HG02798 (cell line): Measurements from ENCODE around the gene EDNRA.
"Not testable (repeated sequence)": the region's sequence is repeated elsewhere in the genome, so short reads cannot be mapped to it uniquely, and the experiment has no call there.

Experiments used
- ATAC-seq: cut with Tn5 transposase; IDR thresholded peaks from one replicate; pipeline ENCODE4 v1.9.1; 2021; ENCODE audit warnings: mild to moderate bottlenecking; ENCODE audit not compliant: unreplicated experiment, poor library complexity

Gene EDNRA

DNA sequence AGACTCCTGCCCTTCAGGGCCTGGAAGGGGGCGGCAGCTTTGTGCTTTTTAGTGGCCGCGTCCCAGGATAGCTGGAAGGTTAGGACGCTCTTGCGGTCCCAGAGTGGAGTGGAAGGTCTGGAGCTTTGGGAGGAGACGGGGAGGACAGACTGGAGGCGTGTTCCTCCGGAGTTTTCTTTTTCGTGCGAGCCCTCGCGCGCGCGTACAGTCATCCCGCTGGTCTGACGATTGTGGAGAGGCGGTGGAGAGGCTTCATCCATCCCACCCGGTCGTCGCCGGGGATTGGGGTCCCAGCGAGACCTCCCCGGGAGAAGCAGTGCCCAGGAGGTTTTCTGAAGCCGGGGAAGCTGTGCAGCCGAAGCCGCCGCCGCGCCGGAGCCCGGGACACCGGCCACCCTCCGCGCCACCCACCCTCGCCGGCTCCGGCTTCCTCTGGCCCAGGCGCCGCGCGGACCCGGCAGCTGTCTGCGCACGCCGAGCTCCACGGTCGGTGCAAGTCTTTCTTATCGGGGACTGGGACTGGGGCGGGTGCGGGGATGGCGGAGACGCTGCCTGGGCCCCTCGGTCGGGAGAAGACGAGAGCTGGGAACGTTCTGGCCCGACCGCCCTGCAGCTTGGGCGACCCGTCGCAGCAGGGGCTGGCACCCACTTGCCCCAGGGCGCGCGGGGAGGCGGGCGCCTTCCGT lies at the start of gene EDNRA:
EDNRA (plus strand) TSS at position 207 of the 686 bp plus-strand sequence. CDS start 4,585 bp downstream, outside the sequence.
- ATAC-seq, result no peak

DNA sequence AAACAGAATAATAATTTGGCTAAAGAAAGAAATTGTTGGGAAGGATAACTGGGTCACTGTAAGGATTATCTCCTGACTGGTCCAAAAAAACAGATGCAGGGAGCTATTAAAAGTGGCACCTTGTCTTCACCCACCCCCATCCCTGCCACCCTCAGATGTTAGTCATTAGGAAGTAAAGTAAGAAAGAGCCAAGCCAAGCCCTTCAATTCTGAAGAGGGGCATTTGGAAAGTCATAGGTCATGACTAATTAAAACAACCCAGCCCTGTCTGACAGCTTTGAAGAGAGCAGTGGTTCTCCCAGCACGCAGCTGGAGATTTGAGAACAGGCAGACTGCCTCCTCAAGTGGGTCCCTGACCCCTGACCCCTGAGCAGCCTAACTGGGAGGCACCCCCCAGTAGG lies 46.5 kb upstream of the EDNRA start:
- not testable (repeated sequence) for ATAC-seq

GRCh38 chr4:147440442-147440841 lies 40.5 kb upstream of the EDNRA start:
- ATAC-seq, result no peak

DNA sequence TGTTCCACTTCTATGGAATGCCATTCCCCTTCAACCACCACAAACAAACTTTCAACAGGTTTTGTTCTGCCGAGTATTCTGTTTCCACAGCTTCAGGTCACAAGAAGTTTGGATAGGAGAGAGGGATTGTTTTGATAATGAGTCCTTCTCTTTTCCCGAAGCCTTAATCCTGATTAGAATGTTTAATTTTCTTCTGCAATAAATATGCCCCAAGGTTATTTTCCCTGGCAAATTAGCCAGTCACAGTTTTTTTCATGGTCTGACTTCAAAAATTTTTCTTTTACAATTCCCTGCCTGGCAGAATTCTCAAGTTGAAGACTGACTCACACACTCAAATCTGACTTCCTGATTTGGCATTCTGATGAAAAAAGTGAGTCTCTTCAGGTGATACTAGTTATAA lies 33.1 kb upstream of the EDNRA start:
- ATAC-seq, result no peak

DNA sequence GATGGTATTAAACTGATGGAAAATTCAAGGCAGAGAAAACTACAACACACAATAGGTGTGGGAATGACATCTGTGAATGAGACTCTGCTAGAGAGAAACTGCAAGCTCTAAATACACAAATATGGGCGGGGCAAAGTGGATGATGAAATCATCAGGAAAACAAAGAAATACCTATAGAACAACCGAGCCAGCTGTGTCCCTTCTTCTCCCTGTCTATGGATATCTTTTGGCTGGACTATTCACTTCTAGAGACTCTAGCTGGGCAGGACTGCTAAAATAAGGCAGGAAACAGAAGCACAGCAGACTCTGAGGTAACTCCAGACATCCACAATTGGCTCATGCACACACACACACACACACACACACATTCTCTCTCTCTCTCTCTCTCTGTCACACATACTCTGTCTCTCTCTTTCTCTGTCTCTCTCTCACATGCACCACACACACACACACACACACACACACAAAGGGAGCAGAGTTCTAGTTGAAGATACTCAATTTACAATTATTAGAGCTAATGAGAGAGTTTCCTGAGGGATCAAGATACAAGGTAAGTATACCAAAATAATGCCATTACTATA lies 27.2 kb upstream of the EDNRA start:
- no peak for ATAC-seq

- ATAC-seq, result no peak
These were observed 24.2 kb upstream of the EDNRA start for GRCh38 chr4:147456706-147457105.

GRCh38 chr4:147461161-147461560 lies 19.7 kb upstream of the EDNRA start:
- no peak for ATAC-seq

GRCh38 chr4:147463065-147463464 lies 17.8 kb upstream of the EDNRA start:
- no peak for ATAC-seq

GRCh38 chr4:147465461-147465860 lies 15.4 kb upstream of the EDNRA start:
- ATAC-seq, result no peak

- peak; percentile 58 for ATAC-seq
These were observed 3.5 kb upstream of the EDNRA start for GRCh38 chr4:147477439-147477838.

DNA sequence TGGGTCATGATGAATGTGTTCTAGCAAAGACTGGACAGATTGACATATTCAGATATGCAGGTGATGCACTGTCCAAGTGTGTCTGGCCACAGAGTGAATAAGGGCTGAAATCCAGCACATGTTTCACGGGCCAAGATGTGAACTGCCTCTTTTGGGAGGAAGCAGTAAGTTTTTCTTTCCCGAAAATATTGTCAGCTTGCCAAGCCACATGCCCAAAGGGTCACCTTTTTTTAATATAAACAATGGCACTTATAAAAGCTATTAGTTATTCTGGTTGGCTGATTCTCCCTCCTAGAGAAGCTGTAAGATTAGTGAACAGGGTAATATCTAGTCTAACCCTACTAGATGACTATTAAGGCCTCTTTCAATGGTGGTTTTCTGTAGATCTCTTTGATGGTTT lies 1.5 kb upstream of the EDNRA start:
- ATAC-seq, result no peak

DNA sequence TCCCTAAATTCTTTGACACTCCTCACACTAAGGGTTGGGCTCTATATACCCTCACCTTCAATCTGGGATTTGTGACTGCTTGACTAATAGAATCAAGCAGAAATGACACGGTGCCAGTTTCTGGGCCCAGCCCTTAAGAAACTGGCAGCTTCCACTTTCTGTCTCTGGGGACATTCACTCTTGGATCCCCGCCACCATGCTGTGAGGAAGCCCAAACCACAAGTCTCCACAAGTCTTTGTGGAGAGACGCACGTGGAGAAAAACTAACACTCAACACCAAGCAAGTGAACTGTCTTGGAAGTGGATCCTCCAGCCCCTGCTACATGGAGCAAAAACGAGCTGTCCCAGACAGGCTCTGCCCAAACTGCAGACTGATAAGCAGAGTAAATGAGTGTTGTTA lies 1.1 kb upstream of the EDNRA start:
- no peak for ATAC-seq

- ATAC-seq, result no peak
These were observed 401 bp upstream of the EDNRA start for GRCh38 chr4:147480502-147480890.

GRCh38 chr4:147481577-147482109 lies 746 bp downstream of the EDNRA start:
- no peak for ATAC-seq

DNA sequence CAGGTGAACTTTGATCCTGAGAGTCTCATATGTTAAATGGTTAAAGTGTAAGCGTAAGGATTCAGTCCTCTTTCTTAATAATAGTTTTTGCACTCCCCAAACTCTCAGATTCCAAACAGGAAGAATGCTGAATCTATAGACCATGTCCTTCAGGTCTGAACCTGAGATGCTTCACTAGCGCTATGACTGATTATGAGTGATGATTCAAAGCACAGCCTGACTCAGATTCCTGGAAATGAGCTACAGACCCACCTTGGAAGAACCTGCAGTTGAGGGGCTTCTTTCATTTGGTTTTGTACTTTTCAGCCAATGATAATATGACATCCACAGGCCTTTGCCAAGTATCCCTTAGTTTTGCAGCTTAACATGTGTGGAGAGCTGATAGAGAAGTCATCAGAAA lies 1.4 kb downstream of the EDNRA start:
- ATAC-seq, result no peak

GRCh38 chr4:147485167-147485566 lies 4.3 kb downstream of the EDNRA start:
- no peak for ATAC-seq

DNA sequence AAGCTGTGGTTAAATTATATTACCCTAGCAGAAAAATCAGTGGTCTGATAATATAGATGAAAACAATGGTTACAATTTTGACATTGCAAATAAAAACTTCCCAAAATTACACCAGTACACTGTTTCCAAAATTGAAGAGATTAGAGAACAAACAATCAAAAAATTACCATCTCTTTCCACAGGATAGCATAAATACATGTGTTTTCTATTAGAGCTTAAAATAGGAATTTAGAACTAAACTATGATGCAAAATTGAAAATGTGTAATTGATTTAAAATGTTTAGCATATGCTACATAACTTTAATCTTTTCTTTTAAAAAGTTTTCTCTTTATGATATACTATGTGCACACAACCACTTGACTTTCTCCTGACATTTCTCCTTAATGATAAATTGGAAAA lies 6.7 kb downstream of the EDNRA start:
- ATAC-seq, result no peak

GRCh38 chr4:147488556-147488955 lies 7.7 kb downstream of the EDNRA start:
- no peak for ATAC-seq

- ATAC-seq, result no peak
These were observed 10.2 kb downstream of the EDNRA start for GRCh38 chr4:147491086-147491485.

DNA sequence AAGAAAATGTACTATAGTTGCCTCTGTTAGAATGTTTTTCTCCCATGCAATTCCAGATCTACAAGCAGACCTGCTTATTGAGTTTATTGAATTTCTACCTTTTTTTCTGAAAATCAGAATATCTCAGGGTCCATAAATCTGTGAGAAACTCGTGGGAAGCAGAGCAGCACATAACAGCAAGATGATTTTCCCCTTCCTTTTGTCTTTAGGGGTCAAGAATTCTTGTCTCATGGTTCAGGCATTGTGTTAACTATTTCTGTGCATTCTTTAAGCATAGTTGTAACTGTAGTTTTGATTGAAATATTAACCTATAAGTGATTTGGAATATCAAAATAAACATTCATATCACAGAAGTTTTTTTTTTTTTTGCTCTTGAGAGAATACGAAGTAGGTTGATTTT lies 11.4 kb downstream of the EDNRA start:
- no peak for ATAC-seq

DNA sequence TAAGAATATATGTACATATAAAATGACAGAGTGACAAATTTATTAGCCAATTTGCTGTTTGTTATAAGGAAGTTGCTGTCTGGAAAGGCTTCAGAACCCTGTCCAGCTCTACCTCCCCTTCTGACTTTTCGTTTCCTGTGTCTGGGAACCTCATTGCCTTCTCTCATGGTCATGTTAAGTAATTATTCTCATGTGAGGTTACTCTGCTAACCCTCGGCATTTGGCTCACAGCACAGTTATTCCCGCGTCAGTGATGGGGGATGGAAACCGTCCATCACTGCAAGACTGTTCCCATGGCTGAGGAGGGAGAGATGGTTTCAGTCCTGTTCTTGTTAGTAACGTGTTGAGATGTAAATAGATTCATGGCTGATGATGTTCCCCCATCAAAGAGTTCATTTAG lies 11.9 kb downstream of the EDNRA start:
- no peak for ATAC-seq

- ATAC-seq, result no peak
These were observed 12.4 kb downstream of the EDNRA start for GRCh38 chr4:147493307-147493706.
